HG02884 (cell line): ENCODE measurements around the gene CBX2.
A peak's percentile ranks its signal among the peaks of the same experiment; 100 is the strongest.

Experiments used
- ATAC-seq: cut with Tn5 transposase; IDR thresholded peaks from one replicate; pipeline ENCODE4 v1.9.1; 2021; ENCODE audit warnings: mild to moderate bottlenecking, moderate library complexity; ENCODE audit not compliant: unreplicated experiment

Gene CBX2

GRCh38 chr17:79799174-79799537 is 21.2 kb downstream of the CBX2 start:
- no peak for ATAC-seq

- no peak for ATAC-seq
Measured at GRCh38 chr17:79799538-79800324, 21.8 kb downstream of the CBX2 start.

GRCh38 chr17:79800325-79801155 is 22.6 kb downstream of the CBX2 start:
- ATAC-seq, result no peak

- ATAC-seq, result no peak
Measured at GRCh38 chr17:79801156-79802038, 23.4 kb downstream of the CBX2 start.

- no peak for ATAC-seq
Measured at GRCh38 chr17:79802039-79802735, 24.2 kb downstream of the CBX2 start.

GRCh38 chr17:79802736-79803420 is 24.9 kb downstream of the CBX2 start:
- ATAC-seq, result no peak

GRCh38 chr17:79803421-79803996 is 25.6 kb downstream of the CBX2 start:
- no peak for ATAC-seq

- ATAC-seq, result no peak
Measured at GRCh38 chr17:79803997-79804855, 26.3 kb downstream of the CBX2 start.

- no peak for ATAC-seq
Measured at GRCh38 chr17:79804856-79805696, 27.1 kb downstream of the CBX2 start.

- no peak for ATAC-seq
Measured at GRCh38 chr17:79806446-79806760, 28.5 kb downstream of the CBX2 start.

- ATAC-seq, result no peak
Measured at GRCh38 chr17:79806863-79807720, 29.1 kb downstream of the CBX2 start.

- no peak for ATAC-seq
Measured at GRCh38 chr17:79808763-79809529, 31.0 kb downstream of the CBX2 start.

- no peak for ATAC-seq
Measured at GRCh38 chr17:79809530-79810129, 31.7 kb downstream of the CBX2 start.

- peak; percentile 72 for ATAC-seq
Measured at GRCh38 chr17:79810130-79811010, 32.4 kb downstream of the CBX2 start.
